ENCODE measurements around the gene SIGLEC11. TPM values are rescaled to one million over a fixed set of nuclear protein-coding genes. Genes with fewer than 3 reads are reported as not detected.
"Not testable (repeated sequence)": the region's sequence is repeated elsewhere in the genome, so short reads cannot be mapped to it uniquely, and the experiment has no call there.

SIGLEC11 gene
- not detected for polyA plus RNA-seq (ENCODE audit: low read depth in 6 of 6)

- not testable (repeated sequence) for DNase-seq; H3K36me3 Mint-ChIP-seq; H3K4me3 Mint-ChIP-seq; H3K4me1 Mint-ChIP-seq; H3K27ac Mint-ChIP-seq; H3K9me3 Mint-ChIP-seq; ATAC-seq (ENCODE audit: low read depth in 2 of 2)
- peaks cover 0 to 15% (median 9%) of the 10 kb centered on the region in 3 donors for H3K27me3 Mint-ChIP-seq
Measured at GRCh38 chr19:49960980-49961379, at the start of gene SIGLEC11. Gene SIGLEC11, minus strand, starts transcription at chr19:49961172. Its CDS starts 91 bp downstream, at chr19:49961081.

GRCh38 chr19:50008532-50008931, 47.6 kb upstream of the SIGLEC11 start:
- H3K27ac Mint-ChIP-seq, result peak overlapping the region in 2 of 6 donors; percentile 31 to 50

GRCh38 chr19:50007947-50008346, 47.0 kb upstream of the SIGLEC11 start:
- Mint-ChIP-seq H3K36me3 (peaks cover 0 to 32% of the 10 kb centered on the region in 2 donors), H3K27me3 (no peaks in the 10 kb centered on the region), H3K4me1 (peaks cover 0 to 7% (median 4%) of the 10 kb centered on the region in 3 donors), H3K4me3 (peak overlapping the region in 1 of 8 donors; percentile 16), H3K9me3 (no peaks in the 10 kb centered on the region), H3K27ac (peak overlapping the region in 2 of 6 donors; percentile 31 to 56)
- ATAC-seq (ENCODE audit: low read depth in 2 of 2) (no peak), DNase-seq (no peak)

More at GRCh38 chr19:50008532-50008931, 47.6 kb upstream of the SIGLEC11 start:
- no peak overlapping the region for H3K4me3 Mint-ChIP-seq
- no peak for DNase-seq
- H3K36me3 Mint-ChIP-seq, result peaks cover 5 to 38% of the 10 kb centered on the region in 2 donors
- ATAC-seq (ENCODE audit: low read depth in 2 of 2), result no peak
- H3K4me1 Mint-ChIP-seq, result peaks cover 0 to 13% (median 4%) of the 10 kb centered on the region in 3 donors
- H3K27me3 Mint-ChIP-seq, result no peaks in the 10 kb centered on the region
- no peaks in the 10 kb centered on the region for H3K9me3 Mint-ChIP-seq

GRCh38 chr19:50007170-50007569, 46.2 kb upstream of the SIGLEC11 start:
- H3K4me3 Mint-ChIP-seq, result no peak overlapping the region
- H3K27ac Mint-ChIP-seq, result peak overlapping the region in 1 of 6 donors; percentile 38
- H3K27me3 Mint-ChIP-seq, result no peaks in the 10 kb centered on the region
- H3K9me3 Mint-ChIP-seq, result no peaks in the 10 kb centered on the region
- DNase-seq, result no peak
- peaks cover 0 to 34% of the 10 kb centered on the region in 2 donors for H3K36me3 Mint-ChIP-seq
- H3K4me1 Mint-ChIP-seq, result peaks cover 0 to 7% (median 4%) of the 10 kb centered on the region in 3 donors
- no peak for ATAC-seq (ENCODE audit: low read depth in 2 of 2)

GRCh38 chr19:50005428-50005827, 44.5 kb upstream of the SIGLEC11 start:
- ATAC-seq (ENCODE audit: low read depth in 2 of 2) (no peak), DNase-seq (no peak)
- H3K27me3 Mint-ChIP-seq, result no peaks in the 10 kb centered on the region
- H3K36me3 Mint-ChIP-seq, result peaks cover 0 to 40% of the 10 kb centered on the region in 2 donors
- peaks cover 0 to 7% (median 4%) of the 10 kb centered on the region in 3 donors for H3K4me1 Mint-ChIP-seq
- no peak overlapping the region for H3K27ac Mint-ChIP-seq
- no peak overlapping the region for H3K4me3 Mint-ChIP-seq
- no peaks in the 10 kb centered on the region for H3K9me3 Mint-ChIP-seq

GRCh38 chr19:50003810-50004419, 42.9 kb upstream of the SIGLEC11 start:
- Mint-ChIP-seq H3K36me3 (peaks cover 0 to 46% of the 10 kb centered on the region in 2 donors), H3K9me3 (no peaks in the 10 kb centered on the region), H3K4me3 (no peak overlapping the region), H3K27me3 (no peaks in the 10 kb centered on the region), H3K4me1 (peaks cover 0 to 7% (median 4%) of the 10 kb centered on the region in 3 donors), H3K27ac (peak overlapping the region in 2 of 6 donors; percentile 19 to 76)
- ATAC-seq (ENCODE audit: low read depth in 2 of 2), result no peak
- DNase-seq, result no peak

GRCh38 chr19:50003254-50003788, 42.3 kb upstream of the SIGLEC11 start:
- Mint-ChIP-seq H3K9me3 (no peaks in the 10 kb centered on the region), H3K27ac (peak overlapping the region in 1 of 6 donors; percentile 76), H3K4me3 (no peak overlapping the region), H3K27me3 (no peaks in the 10 kb centered on the region), H3K36me3 (peaks cover 0 to 44% of the 10 kb centered on the region in 2 donors), H3K4me1 (peaks cover 0 to 4% (median 4%) of the 10 kb centered on the region in 3 donors)
- ATAC-seq (ENCODE audit: low read depth in 2 of 2) (no peak), DNase-seq (no peak)

- Mint-ChIP-seq H3K4me1 (peaks cover 0 to 4% (median 4%) of the 10 kb centered on the region in 3 donors), H3K36me3 (peaks cover 6 to 41% of the 10 kb centered on the region in 2 donors), H3K9me3 (no peaks in the 10 kb centered on the region), H3K4me3 (no peak overlapping the region), H3K27me3 (no peaks in the 10 kb centered on the region), H3K27ac (no peak overlapping the region)
- ATAC-seq (ENCODE audit: low read depth in 2 of 2), result no peak
- no peak for DNase-seq
Measured at GRCh38 chr19:50002386-50002960, 41.5 kb upstream of the SIGLEC11 start.

GRCh38 chr19:50001775-50002174, 40.8 kb upstream of the SIGLEC11 start:
- Mint-ChIP-seq H3K4me1 (peaks cover 0 to 4% (median 4%) of the 10 kb centered on the region in 3 donors), H3K36me3 (peaks cover 6 to 37% of the 10 kb centered on the region in 2 donors), H3K9me3 (no peaks in the 10 kb centered on the region), H3K27ac (no peak overlapping the region), H3K4me3 (no peak overlapping the region), H3K27me3 (no peaks in the 10 kb centered on the region)
- DNase-seq (no peak), ATAC-seq (ENCODE audit: low read depth in 2 of 2) (no peak)

GRCh38 chr19:50000841-50001557, 40.0 kb upstream of the SIGLEC11 start:
- Mint-ChIP-seq H3K9me3 (no peaks in the 10 kb centered on the region), H3K27ac (no peak overlapping the region), H3K27me3 (no peaks in the 10 kb centered on the region), H3K36me3 (peaks cover 6 to 36% of the 10 kb centered on the region in 2 donors), H3K4me1 (peaks cover 0 to 4% (median 4%) of the 10 kb centered on the region in 3 donors), H3K4me3 (peak overlapping the region in 1 of 8 donors; percentile 69)
- ATAC-seq (ENCODE audit: low read depth in 2 of 2), result no peak
- DNase-seq, result no peak

GRCh38 chr19:50000038-50000840, 39.3 kb upstream of the SIGLEC11 start:
- peaks cover 6 to 37% of the 10 kb centered on the region in 2 donors for H3K36me3 Mint-ChIP-seq
- no peak overlapping the region for H3K27ac Mint-ChIP-seq
- no peaks in the 10 kb centered on the region for H3K27me3 Mint-ChIP-seq
- H3K9me3 Mint-ChIP-seq, result no peaks in the 10 kb centered on the region
- peaks cover 0 to 4% (median 4%) of the 10 kb centered on the region in 3 donors for H3K4me1 Mint-ChIP-seq
- DNase-seq (no peak), ATAC-seq (ENCODE audit: low read depth in 2 of 2) (no peak)
- peak overlapping the region in 1 of 8 donors; percentile 69 for H3K4me3 Mint-ChIP-seq

GRCh38 chr19:49999371-50000010, 38.5 kb upstream of the SIGLEC11 start:
- no peak for ATAC-seq (ENCODE audit: low read depth in 2 of 2)
- Mint-ChIP-seq H3K9me3 (no peaks in the 10 kb centered on the region), H3K27me3 (no peaks in the 10 kb centered on the region), H3K4me1 (peaks cover 0 to 4% (median 0%) of the 10 kb centered on the region in 3 donors), H3K27ac (no peak overlapping the region), H3K4me3 (no peak overlapping the region), H3K36me3 (peaks cover 8 to 37% of the 10 kb centered on the region in 2 donors)
- DNase-seq, result no peak

Measured in naive B cell (primary cell).